Naive thymus-derived CD4-positive, alpha-beta T cell (primary cell): Measurements from ENCODE around the gene TCAF1. TPM values are rescaled to one million over a fixed set of nuclear protein-coding genes. Genes with fewer than 3 reads are reported as not detected.

ENCODE experiments used
- ATAC-seq: fragments of 150-1000 bp; cut with Tn5 transposase; 2 replicates; pipeline ENCODE4 v1.10.0; 2021; ENCODE audit warnings: mild to moderate bottlenecking, moderate library complexity
- CTCF ChIA-PET: fragments of 350-600 bp; sonication (Branson Sonifier 250); formaldehyde crosslinking; loops from one replicate; lab custom pipeline; 2021; ENCODE audit warnings: antibody characterized with exemption; lab: Charles Lee
- POLR2A ChIA-PET: fragments of 350-600 bp; sonication (Branson Sonifier 250); formaldehyde crosslinking; loops from one replicate; lab custom pipeline; 2021; ENCODE audit warnings: antibody characterized with exemption, inconsistent platforms; lab: Charles Lee
- DNase-seq, 9 donors: peaks; one replicate each; pipeline versions ENCODE4 v3.0.0 to v3.0.0-alpha.2; 2020 to 2022; ENCODE audit warnings: mixed read lengths in 1 of 9
- H3K27ac ChIP-seq: one replicate; pipeline ENCODE4 v1.7.0; 2013; ENCODE audit warnings: mild to moderate bottlenecking, low read depth, low read length, moderate library complexity
- H3K27me3 ChIP-seq, 2 donors: one replicate each; pipeline ENCODE4 v1.7.0; 2013; ENCODE audit warnings: low read length in 2 of 2, mild to moderate bottlenecking in 2 of 2, moderate library complexity in 2 of 2; ENCODE audit not compliant: control insufficient read depth in 2 of 2, insufficient read depth in 2 of 2
- H3K36me3 ChIP-seq, 3 experiments: 1 replicate in 2 of 3; 2 replicates in 1 of 3; pipeline ENCODE4 v1.7.0; 2013; ENCODE audit warnings: low read length in 3 of 3, mild to moderate bottlenecking in 3 of 3, moderate library complexity in 1 of 3; ENCODE audit not compliant: insufficient read depth in 3 of 3, control insufficient read depth in 2 of 3
- H3K4me1 ChIP-seq, 2 donors: one replicate each; pipeline ENCODE4 v1.7.0; 2013; ENCODE audit warnings: low read length in 2 of 2, mild to moderate bottlenecking in 2 of 2, moderate library complexity in 1 of 2; ENCODE audit not compliant: control insufficient read depth in 2 of 2, insufficient read depth in 2 of 2
- H3K4me3 ChIP-seq: 2 replicates; pipeline ENCODE4 v1.7.0; 2013; ENCODE audit warnings: mild to moderate bottlenecking, low read length
- H3K9me3 ChIP-seq, 3 experiments: 1 replicate in 2 of 3; 2 replicates in 1 of 3; pipeline ENCODE4 v1.7.0; 2013; ENCODE audit warnings: low read length in 3 of 3; ENCODE audit not compliant: control insufficient read depth in 2 of 3
- H3K27ac Mint-ChIP-seq, 9 donors: one replicate each; pipeline ENCODE4 v1.8.0; 2020 to 2022; ENCODE audit warnings: mixed read lengths in 9 of 9, mild to moderate bottlenecking in 8 of 9, moderate library complexity in 5 of 9, inconsistent platforms in 2 of 9
- H3K27me3 Mint-ChIP-seq, 5 donors: one replicate each; pipeline ENCODE4 v1.8.0; 2021 to 2022; ENCODE audit warnings: mixed read lengths in 5 of 5, mild to moderate bottlenecking in 1 of 5
- H3K36me3 Mint-ChIP-seq, 5 donors: one replicate each; pipeline ENCODE4 v1.8.0; 2020 to 2022; ENCODE audit warnings: mixed read lengths in 5 of 5, mild to moderate bottlenecking in 3 of 5, inconsistent platforms in 1 of 5
- H3K4me1 Mint-ChIP-seq, 7 donors: one replicate each; pipeline ENCODE4 v1.8.0; 2020 to 2022; ENCODE audit warnings: mixed read lengths in 7 of 7, mild to moderate bottlenecking in 3 of 7, inconsistent platforms in 1 of 7
- H3K4me3 Mint-ChIP-seq, 10 donors: one replicate each; pipeline ENCODE4 v1.8.0; 2020 to 2022; ENCODE audit warnings: mild to moderate bottlenecking in 10 of 10, mixed read lengths in 10 of 10, moderate library complexity in 6 of 10, inconsistent platforms in 2 of 10
- H3K9me3 Mint-ChIP-seq, 11 donors: one replicate each; pipeline ENCODE4 v1.8.0; 2020 to 2022; ENCODE audit warnings: mixed read lengths in 11 of 11, mild to moderate bottlenecking in 4 of 11, inconsistent platforms in 1 of 11, moderate library complexity in 1 of 11
- intact Hi-C, 2 donors: fragments of 100-400 bp; cut with micrococcal nuclease; formaldehyde crosslinking; loops; one replicate each; pipeline ENCODE4 v1.15.1; 2023
- polyA plus RNA-seq, 2 donors: library from polyadenylated mRNA; unstranded; fragments of 300-500 nt; fragmentation: Illumina TruSeq; gene quantifications; one replicate each; pipeline ENCODE4 v1.2.3, GENCODE V29; 2021
- total RNA-seq, 6 experiments: library from RNA in 5 of 6; stranded (reverse) in 5 of 6; gene quantifications; 1 replicate in 5 of 6; 2 replicates in 1 of 6; pipeline ENCODE4 v1.2.3 and lab custom pipeline; 2021 to 2026

TCAF1 gene
- total and polyA plus RNA-seq, 7 experiments from 2014 or later, result 6.8 to 19.4 (median 11.1) TPM

GRCh38 chr7:143914938-143915652 is 13.1 kb upstream of the TCAF1 start:
- H3K4me3 Mint-ChIP-seq, result no peak overlapping the region
- Histone ChIP-seq H3K36me3 (no peaks in the 10 kb centered on the region), H3K4me3 (no peak overlapping the region), H3K4me1 (no peaks in the 10 kb centered on the region), H3K9me3 (no peaks in the 10 kb centered on the region), H3K27ac (no peak overlapping the region), H3K27me3 (peaks cover 0 to 3% of the 10 kb centered on the region in 2 donors)
- DNase-seq, result no peak
- H3K27ac Mint-ChIP-seq, result no peak overlapping the region
- no peaks in the 10 kb centered on the region for H3K4me1 Mint-ChIP-seq
- ChIA-PET CTCF (interaction anchor here (0.6 kb wide), 1 partner anchor 9 kb away, joined by 3 read pairs; no protein-coding TSS in a partner anchor), POLR2A (no interaction called here)
- intact Hi-C loops, result no loop called here
- H3K36me3 Mint-ChIP-seq, result no peaks in the 10 kb centered on the region
- H3K27me3 Mint-ChIP-seq, result peaks cover 7 to 35% (median 15%) of the 10 kb centered on the region in 5 donors
- no peaks in the 10 kb centered on the region for H3K9me3 Mint-ChIP-seq
- ATAC-seq, result no peak

GRCh38 chr7:143913945-143914615 is 12.1 kb upstream of the TCAF1 start:
- H3K4me1 Mint-ChIP-seq, result no peaks in the 10 kb centered on the region
- ChIA-PET POLR2A (no interaction called here), CTCF (no interaction called here)
- intact Hi-C loops, result no loop called here
- no peak overlapping the region for H3K27ac Mint-ChIP-seq
- H3K9me3 Mint-ChIP-seq, result no peaks in the 10 kb centered on the region
- Histone ChIP-seq H3K36me3 (no peaks in the 10 kb centered on the region), H3K4me1 (no peaks in the 10 kb centered on the region), H3K4me3 (no peak overlapping the region), H3K27me3 (peaks cover 0 to 3% of the 10 kb centered on the region in 2 donors), H3K9me3 (no peaks in the 10 kb centered on the region), H3K27ac (no peak overlapping the region)
- DNase-seq (no peak), ATAC-seq (no peak)
- no peak overlapping the region for H3K4me3 Mint-ChIP-seq
- H3K27me3 Mint-ChIP-seq, result peaks cover 0 to 32% (median 13%) of the 10 kb centered on the region in 5 donors
- no peaks in the 10 kb centered on the region for H3K36me3 Mint-ChIP-seq

GRCh38 chr7:143910473-143911248 is 8.7 kb upstream of the TCAF1 start:
- H3K27ac Mint-ChIP-seq, result no peak overlapping the region
- DNase-seq, result no peak
- CTCF ChIA-PET, result interaction anchor here (1.4 kb wide), 1 partner anchor 8 kb away, joined by 6 read pairs; the partner anchor contains the start of gene TCAF1
- no peaks in the 10 kb centered on the region for H3K9me3 Mint-ChIP-seq
- intact Hi-C loops, result no loop called here
- H3K36me3 Mint-ChIP-seq, result no peaks in the 10 kb centered on the region
- peaks cover 0 to 24% (median 0%) of the 10 kb centered on the region in 5 donors for H3K27me3 Mint-ChIP-seq
- ATAC-seq, result no peak
- Histone ChIP-seq H3K27ac (no peak overlapping the region), H3K36me3 (no peaks in the 10 kb centered on the region), H3K27me3 (peaks cover 0 to 3% of the 10 kb centered on the region in 2 donors), H3K4me3 (no peak overlapping the region), H3K4me1 (no peaks in the 10 kb centered on the region), H3K9me3 (no peaks in the 10 kb centered on the region)
- no peak overlapping the region for H3K4me3 Mint-ChIP-seq
- POLR2A ChIA-PET, result interaction anchor here (2.8 kb wide), 1 partner anchor 8 kb away, joined by 9 read pairs; the partner anchor contains the start of gene TCAF1
- H3K4me1 Mint-ChIP-seq, result no peaks in the 10 kb centered on the region

GRCh38 chr7:143909863-143910262 is 7.9 kb upstream of the TCAF1 start:
- Histone ChIP-seq H3K36me3 (no peaks in the 10 kb centered on the region), H3K4me1 (no peaks in the 10 kb centered on the region), H3K9me3 (no peaks in the 10 kb centered on the region), H3K4me3 (no peak overlapping the region), H3K27me3 (peaks cover 0 to 3% of the 10 kb centered on the region in 2 donors), H3K27ac (no peak overlapping the region)
- Mint-ChIP-seq H3K36me3 (no peaks in the 10 kb centered on the region), H3K27me3 (peaks cover 0 to 21% (median 0%) of the 10 kb centered on the region in 5 donors), H3K9me3 (no peaks in the 10 kb centered on the region), H3K4me1 (no peaks in the 10 kb centered on the region), H3K4me3 (no peak overlapping the region), H3K27ac (no peak overlapping the region)
- POLR2A ChIA-PET, result no interaction called here
- ATAC-seq (no peak), DNase-seq (no peak)
- CTCF ChIA-PET, result no interaction called here
- intact Hi-C loops, result no loop called here

- Mint-ChIP-seq H3K36me3 (no peaks in the 10 kb centered on the region), H3K9me3 (no peaks in the 10 kb centered on the region), H3K27ac (no peak overlapping the region), H3K27me3 (peaks cover 0 to 15% (median 0%) of the 10 kb centered on the region in 5 donors), H3K4me3 (no peak overlapping the region), H3K4me1 (peaks cover 0 to 12% (median 4%) of the 10 kb centered on the region in 7 donors)
- peaks cover 0 to 3% of the 10 kb centered on the region in 2 donors for H3K27me3 ChIP-seq
- no peak for DNase-seq
- H3K4me3 ChIP-seq, result no peak overlapping the region
- no peak for ATAC-seq
- CTCF ChIA-PET, result no interaction called here
- intact Hi-C loops, result no loop called here
- H3K36me3 ChIP-seq, result no peaks in the 10 kb centered on the region
- H3K4me1 ChIP-seq, result no peaks in the 10 kb centered on the region
- no peak overlapping the region for H3K27ac ChIP-seq
- no peaks in the 10 kb centered on the region for H3K9me3 ChIP-seq
- POLR2A ChIA-PET, result no interaction called here
These were observed 6.1 kb upstream of the TCAF1 start for GRCh38 chr7:143908120-143908519.

GRCh38 chr7:143906895-143907294 is 4.9 kb upstream of the TCAF1 start:
- Histone ChIP-seq H3K27me3 (no peaks in the 10 kb centered on the region), H3K4me1 (no peaks in the 10 kb centered on the region), H3K27ac (no peak overlapping the region), H3K4me3 (no peak overlapping the region), H3K36me3 (peaks cover 0 to under 1% (median 0%) of the 10 kb centered on the region in 3 experiments), H3K9me3 (no peaks in the 10 kb centered on the region)
- ChIA-PET CTCF (no interaction called here), POLR2A (no interaction called here)
- DNase-seq (no peak), ATAC-seq (no peak)
- Mint-ChIP-seq H3K36me3 (no peaks in the 10 kb centered on the region), H3K4me3 (no peak overlapping the region), H3K27me3 (peaks cover 0 to 15% (median 0%) of the 10 kb centered on the region in 5 donors), H3K4me1 (peaks cover 0 to 23% (median 13%) of the 10 kb centered on the region in 7 donors), H3K9me3 (no peaks in the 10 kb centered on the region), H3K27ac (no peak overlapping the region)
- intact Hi-C loops, result no loop called here
